ENCODE results near the gene GARNL3.

DNA sequence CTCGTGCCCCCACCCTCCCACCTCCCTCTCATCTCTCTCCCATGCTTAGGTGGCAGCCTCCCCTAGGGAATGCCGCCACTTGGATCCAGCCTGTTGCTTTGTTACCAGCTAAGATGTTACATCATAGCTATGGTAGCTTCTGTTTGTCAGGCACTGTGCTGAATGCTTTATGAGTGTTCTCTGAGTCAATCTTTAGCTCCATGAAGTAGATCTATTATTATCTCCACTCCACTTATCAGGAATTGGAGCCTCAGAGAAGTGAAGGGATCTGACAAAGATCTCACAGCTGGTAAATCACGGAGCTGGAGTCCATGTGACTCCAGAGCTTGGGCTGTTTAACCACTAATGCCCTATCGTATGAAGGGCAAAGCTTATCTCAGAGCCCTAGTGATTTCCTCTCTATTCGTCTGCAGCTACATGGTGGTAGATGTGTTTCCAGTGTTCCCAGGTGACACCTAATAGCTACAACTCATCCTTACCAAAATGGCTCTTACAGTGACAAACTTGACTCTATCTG lies 54.1 kb downstream of the GARNL3 start:
- TF ChIP-seq, protein P1, sequence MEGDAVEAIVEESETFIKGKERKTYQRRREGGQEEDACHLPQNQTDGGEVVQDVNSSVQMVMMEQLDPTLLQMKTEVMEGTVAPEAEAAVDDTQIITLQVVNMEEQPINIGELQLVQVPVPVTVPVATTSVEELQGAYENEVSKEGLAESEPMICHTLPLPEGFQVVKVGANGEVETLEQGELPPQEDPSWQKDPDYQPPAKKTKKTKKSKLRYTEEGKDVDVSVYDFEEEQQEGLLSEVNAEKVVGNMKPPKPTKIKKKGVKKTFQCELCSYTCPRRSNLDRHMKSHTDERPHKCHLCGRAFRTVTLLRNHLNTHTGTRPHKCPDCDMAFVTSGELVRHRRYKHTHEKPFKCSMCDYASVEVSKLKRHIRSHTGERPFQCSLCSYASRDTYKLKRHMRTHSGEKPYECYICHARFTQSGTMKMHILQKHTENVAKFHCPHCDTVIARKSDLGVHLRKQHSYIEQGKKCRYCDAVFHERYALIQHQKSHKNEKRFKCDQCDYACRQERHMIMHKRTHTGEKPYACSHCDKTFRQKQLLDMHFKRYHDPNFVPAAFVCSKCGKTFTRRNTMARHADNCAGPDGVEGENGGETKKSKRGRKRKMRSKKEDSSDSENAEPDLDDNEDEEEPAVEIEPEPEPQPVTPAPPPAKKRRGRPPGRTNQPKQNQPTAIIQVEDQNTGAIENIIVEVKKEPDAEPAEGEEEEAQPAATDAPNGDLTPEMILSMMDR (IDR thresholded peaks at IDR 0.05), result no peak
- no peak for TF ChIP-seq POLR2A (IDR thresholded peaks at IDR 0.05)

Measured in right lobe of liver (tissue), 4 donors.